GM12874 (cell line): ENCODE data around the gene THSD4.

ENCODE experiments used
- TF ChIP-seq, protein P1 (sequence below): IDR thresholded peaks from 2 replicates; pipeline ENCODE4 v1.5.1; 2011; ENCODE audit warnings: low read depth, mild to moderate bottlenecking, control low read depth, low read length, moderate library complexity; ENCODE audit not compliant: insufficient read depth

Gene THSD4

DNA sequence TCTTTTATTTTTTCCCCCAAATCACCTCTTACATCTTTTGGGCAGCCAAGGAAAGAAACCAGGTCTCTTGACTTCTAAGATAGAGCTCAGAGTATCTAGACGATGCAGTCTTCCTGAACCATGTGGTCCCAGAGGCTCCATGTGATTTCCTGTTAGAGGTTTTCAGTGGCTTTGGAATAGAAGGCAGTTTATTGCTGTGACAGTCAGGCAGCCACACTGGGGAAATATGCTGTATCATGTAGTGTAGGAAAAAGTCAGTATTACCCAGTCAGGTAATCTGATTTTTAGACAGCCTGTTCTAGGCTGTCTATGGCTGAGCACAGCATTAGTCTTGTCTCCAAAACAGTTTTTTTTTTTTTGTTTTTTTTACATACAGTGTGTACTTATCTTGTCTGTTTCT lies 294.3 kb downstream of the THSD4 start:
- TF ChIP-seq, protein P1, sequence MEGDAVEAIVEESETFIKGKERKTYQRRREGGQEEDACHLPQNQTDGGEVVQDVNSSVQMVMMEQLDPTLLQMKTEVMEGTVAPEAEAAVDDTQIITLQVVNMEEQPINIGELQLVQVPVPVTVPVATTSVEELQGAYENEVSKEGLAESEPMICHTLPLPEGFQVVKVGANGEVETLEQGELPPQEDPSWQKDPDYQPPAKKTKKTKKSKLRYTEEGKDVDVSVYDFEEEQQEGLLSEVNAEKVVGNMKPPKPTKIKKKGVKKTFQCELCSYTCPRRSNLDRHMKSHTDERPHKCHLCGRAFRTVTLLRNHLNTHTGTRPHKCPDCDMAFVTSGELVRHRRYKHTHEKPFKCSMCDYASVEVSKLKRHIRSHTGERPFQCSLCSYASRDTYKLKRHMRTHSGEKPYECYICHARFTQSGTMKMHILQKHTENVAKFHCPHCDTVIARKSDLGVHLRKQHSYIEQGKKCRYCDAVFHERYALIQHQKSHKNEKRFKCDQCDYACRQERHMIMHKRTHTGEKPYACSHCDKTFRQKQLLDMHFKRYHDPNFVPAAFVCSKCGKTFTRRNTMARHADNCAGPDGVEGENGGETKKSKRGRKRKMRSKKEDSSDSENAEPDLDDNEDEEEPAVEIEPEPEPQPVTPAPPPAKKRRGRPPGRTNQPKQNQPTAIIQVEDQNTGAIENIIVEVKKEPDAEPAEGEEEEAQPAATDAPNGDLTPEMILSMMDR, result no peak

DNA sequence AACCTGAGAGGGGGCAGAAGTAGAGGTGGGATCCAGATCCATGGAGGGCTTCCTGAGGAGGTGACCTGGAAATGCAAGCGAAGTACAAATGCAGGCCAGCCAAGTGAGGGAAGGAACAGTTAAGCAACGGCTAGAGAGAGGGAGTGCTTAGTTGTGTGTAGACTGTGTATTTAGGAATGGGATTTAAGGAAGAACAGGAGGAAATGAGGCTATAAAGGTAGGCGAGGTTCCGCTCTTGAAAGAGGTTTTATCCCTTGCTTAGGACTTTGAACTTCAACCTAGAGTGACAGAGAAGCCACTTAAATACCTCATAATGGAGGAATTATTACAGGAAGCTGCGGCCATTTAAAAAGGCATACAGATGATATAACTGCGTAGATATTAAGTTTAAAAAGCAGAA lies 295.1 kb downstream of the THSD4 start:
- TF ChIP-seq, protein P1, result no peak

DNA sequence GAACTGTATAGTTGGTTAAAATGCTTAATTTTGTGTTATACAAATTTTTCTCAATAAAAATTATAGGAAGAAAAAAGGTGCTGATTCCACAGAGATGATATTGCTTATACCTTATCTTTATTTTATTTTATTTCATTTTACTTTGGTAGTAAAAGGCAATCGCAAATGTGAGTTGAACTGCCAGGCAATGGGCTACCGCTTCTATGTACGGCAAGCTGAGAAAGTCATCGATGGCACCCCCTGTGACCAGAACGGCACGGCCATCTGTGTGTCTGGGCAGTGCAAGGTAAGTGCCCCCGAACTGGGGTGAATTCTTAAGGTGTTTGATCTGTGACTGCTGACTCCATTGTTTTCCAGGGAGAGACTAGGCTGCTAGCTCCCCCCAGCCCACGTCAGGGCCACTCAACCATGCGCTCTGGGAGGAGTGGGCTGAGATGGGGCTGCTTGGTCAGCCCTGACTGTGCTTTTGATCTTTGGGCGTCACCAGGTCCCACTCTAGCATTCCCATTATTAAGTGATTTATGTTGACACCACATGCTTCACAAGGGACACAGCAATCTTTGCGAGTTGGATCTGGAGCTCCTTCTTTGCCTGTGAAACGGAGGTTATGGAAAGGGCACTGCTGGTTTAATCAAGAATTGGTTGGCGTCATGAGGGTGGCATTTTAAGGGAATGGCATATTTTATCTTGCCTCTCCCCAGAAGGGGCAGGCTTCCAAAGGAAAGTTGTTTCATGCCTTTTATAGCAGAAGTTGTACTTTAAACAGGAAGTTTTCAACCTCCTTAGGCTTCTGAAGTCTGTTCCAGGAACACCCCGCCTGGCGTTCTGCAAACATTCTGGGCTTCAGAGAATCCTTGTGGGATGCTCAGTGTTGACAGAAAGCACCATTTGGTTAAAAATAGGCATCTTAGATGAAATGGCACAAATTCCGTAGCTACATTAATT lies 296.5 kb downstream of the THSD4 start:
- TF ChIP-seq, protein P1, result no peak

DNA sequence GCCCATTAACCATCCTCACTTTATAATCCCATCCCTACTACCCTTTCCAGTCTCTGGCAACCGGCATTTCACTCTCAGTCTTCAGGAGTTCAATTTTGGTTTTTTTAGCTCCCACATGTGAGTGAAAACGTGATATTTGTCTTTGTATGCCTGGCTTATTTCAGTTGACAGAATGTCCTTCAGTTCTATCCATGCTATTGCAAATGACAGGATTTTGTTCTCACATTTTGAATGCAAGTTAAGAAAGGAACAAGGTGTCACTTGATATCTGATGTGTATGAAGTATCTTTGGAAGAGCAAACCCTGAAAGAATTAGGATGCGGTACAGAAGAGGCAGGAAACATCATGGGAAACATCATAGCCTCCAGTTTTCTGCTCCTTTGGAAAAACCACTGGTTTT lies 298.1 kb downstream of the THSD4 start:
- TF ChIP-seq, protein P1, result no peak

DNA sequence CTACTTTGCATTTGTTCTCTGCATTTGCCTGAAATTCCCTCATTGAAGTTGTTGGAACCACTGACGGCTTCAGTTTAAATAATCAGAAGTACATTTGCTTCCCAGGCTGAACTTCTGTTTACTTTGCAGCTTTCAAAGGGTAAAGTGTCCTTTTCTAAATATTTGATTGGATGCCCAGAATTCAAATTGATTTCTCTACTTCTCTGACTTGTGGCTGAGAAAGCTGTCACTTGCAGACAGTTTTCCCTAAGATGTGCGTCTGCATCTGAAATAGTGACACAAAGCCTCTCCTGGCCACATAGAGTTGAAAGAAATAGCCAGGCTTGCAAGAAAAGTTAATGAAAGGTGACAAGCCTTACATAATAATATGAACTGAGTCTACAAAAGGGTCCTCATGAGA lies 299.6 kb downstream of the THSD4 start:
- TF ChIP-seq, protein P1, result no peak

DNA sequence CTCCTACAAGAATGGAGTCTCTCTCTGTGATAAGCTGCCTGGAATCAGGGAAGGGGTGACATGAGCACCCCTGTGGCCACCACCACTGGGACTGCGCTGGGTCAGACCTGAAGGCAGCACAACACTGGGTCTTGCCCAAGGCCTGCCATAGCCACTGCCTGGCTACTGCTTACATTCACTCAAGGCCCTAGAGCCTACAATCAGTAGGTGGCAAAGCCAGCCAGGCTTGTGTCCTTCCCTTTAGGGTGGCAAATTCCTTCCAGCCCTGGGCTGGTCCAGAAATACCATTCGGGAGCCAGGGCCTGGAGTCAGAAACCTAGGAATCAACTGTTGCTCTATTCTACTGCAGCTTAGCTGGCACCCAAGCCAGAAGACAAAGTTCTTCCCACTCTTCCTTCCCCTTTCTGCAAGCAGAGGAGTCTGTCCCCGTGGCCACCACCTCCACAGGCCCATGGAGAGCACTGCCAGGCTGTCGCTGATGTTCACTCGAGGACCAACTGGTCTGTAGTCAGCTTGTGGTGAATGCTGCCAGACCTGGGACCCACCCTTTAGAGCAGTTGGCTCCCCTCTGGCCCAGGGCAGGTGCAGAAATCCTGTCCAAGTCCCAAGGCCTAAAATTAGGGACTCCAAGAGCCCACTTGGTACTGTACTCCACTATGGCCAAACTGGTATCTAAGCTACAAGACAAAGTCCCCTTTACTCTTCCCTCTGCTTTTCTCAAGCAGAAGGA lies 307.4 kb downstream of the THSD4 start:
- TF ChIP-seq, protein P1, result no peak

DNA sequence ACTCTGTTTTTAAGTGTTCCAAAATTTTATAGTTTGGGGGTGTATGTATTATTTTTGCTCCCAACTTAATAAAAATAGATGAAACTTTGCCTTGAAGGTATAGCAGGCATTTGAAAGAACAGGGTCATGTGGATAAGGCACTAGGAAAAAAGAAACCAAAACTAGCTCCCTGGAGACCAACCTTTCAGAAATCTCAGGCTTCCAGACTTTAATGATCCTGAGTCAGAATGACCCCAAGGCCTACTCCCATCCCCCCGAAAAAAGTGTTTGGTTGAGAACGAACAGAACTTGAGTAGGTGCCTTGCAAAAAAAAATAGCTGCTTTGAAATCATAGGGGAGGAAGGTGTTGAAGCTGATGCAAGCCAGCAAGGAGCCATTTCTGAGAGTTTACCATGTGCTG lies 309.5 kb downstream of the THSD4 start:
- TF ChIP-seq, protein P1, result no peak
